Stimulated activated CD4-positive, alpha-beta T cell treated with anti-CD3 and anti-CD28 coated beads, Interleukin-12 subunit alpha, Interleukin-12 subunit beta, amount 100 ng/mL, for 4 hours (primary cell): ENCODE measurements around the gene USP49.

Experiments used
- DNase-seq: peaks from one replicate; pipeline ENCODE4 v3.0.0-alpha.2; 2020

Gene USP49

GRCh38 chr6:41805830-41806774 lies 89.1 kb downstream of the USP49 start:
- DNase-seq, result no peak

- no peak for DNase-seq
These were observed 93.8 kb downstream of the USP49 start for GRCh38 chr6:41801380-41801779.

GRCh38 chr6:41799559-41799911 lies 95.6 kb downstream of the USP49 start:
- no peak for DNase-seq

- no peak for DNase-seq
These were observed 96.1 kb downstream of the USP49 start for GRCh38 chr6:41798901-41799558.

GRCh38 chr6:41796474-41796873 lies 98.7 kb downstream of the USP49 start:
- DNase-seq, result no peak

- DNase-seq, result no peak
These were observed 103.2 kb downstream of the USP49 start for GRCh38 chr6:41791984-41792383.

- DNase-seq, result no peak
These were observed 103.9 kb downstream of the USP49 start for GRCh38 chr6:41791305-41791704.

- no peak for DNase-seq
These were observed 105.1 kb downstream of the USP49 start for GRCh38 chr6:41790045-41790444.

GRCh38 chr6:41789390-41789724 lies 105.8 kb downstream of the USP49 start:
- DNase-seq, result no peak

GRCh38 chr6:41787219-41787917 lies 107.8 kb downstream of the USP49 start, which contains the start of gene TOMM6:
Gene TOMM6, plus strand, starts transcription at chr6:41787694. Its CDS starts 4 bp downstream, at chr6:41787698.
- peak; percentile 93 for DNase-seq

GRCh38 chr6:41786451-41787218 lies 108.5 kb downstream of the USP49 start:
- peak; percentile 89 for DNase-seq

GRCh38 chr6:41785689-41786450 lies 109.3 kb downstream of the USP49 start:
- peak; percentile 6 for DNase-seq

- DNase-seq, result no peak
These were observed 109.9 kb downstream of the USP49 start for GRCh38 chr6:41785254-41785653.

GRCh38 chr6:41784581-41785171 lies 110.5 kb downstream of the USP49 start:
- no peak for DNase-seq

- DNase-seq, result no peak
These were observed 111.9 kb downstream of the USP49 start for GRCh38 chr6:41783106-41783780.

GRCh38 chr6:41781366-41781730 lies 113.8 kb downstream of the USP49 start:
- no peak for DNase-seq

GRCh38 chr6:41780551-41781365 lies 114.4 kb downstream of the USP49 start, which contains the start of gene PRICKLE4:
Gene PRICKLE4, plus strand, starts transcription at chr6:41780782. Its CDS starts 2,692 bp downstream, at chr6:41783474.
- DNase-seq, result peak; percentile 11

GRCh38 chr6:41779788-41780550 lies 115.2 kb downstream of the USP49 start, which contains the start of gene FRS3:
Gene FRS3, minus strand, starts transcription at chr6:41779900. Its CDS starts 2,913 bp downstream, at chr6:41776987.
- DNase-seq, result peak; percentile 100

GRCh38 chr6:41779336-41779735 lies 115.8 kb downstream of the USP49 start:
- no peak for DNase-seq
